Subcutaneous preadipocyte (primary cell): ENCODE results near the gene CD300E. TPM values are rescaled to one million over a fixed set of nuclear protein-coding genes. Genes with fewer than 3 reads are reported as not detected.

Experiments
- total RNA-seq: library from RNA; depleted of rRNA; stranded (reverse); fragments of >200 nt; gene quantifications from 2 replicates; pipeline ENCODE4 v1.2.3, GENCODE V29; 2012

The CD300E gene
- total RNA-seq = not detected in 2 replicates

DNA sequence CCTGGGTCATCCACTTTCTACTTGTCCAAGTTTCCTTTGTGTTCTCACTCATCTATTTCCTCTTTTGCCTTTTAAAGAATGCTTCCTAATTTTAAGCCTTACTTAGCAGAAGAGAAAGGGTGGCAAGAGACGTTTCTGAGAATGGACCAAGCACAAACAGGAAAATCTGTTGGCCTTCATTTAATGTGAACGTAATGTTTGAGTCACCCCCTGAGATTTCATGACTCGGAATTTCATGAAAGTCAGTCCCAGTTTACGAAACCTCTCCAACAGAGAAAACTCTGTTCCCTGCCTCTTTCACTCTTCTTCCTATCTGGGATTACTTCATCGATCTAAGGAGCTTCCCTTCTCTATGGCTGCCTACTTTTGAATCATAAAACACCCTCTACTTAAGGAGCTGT is at the start of gene CD300E:
Gene CD300E, minus strand, starts transcription at position 46 of the 401 bp plus-strand sequence. CDS start 117 bp downstream, outside the sequence.

DNA sequence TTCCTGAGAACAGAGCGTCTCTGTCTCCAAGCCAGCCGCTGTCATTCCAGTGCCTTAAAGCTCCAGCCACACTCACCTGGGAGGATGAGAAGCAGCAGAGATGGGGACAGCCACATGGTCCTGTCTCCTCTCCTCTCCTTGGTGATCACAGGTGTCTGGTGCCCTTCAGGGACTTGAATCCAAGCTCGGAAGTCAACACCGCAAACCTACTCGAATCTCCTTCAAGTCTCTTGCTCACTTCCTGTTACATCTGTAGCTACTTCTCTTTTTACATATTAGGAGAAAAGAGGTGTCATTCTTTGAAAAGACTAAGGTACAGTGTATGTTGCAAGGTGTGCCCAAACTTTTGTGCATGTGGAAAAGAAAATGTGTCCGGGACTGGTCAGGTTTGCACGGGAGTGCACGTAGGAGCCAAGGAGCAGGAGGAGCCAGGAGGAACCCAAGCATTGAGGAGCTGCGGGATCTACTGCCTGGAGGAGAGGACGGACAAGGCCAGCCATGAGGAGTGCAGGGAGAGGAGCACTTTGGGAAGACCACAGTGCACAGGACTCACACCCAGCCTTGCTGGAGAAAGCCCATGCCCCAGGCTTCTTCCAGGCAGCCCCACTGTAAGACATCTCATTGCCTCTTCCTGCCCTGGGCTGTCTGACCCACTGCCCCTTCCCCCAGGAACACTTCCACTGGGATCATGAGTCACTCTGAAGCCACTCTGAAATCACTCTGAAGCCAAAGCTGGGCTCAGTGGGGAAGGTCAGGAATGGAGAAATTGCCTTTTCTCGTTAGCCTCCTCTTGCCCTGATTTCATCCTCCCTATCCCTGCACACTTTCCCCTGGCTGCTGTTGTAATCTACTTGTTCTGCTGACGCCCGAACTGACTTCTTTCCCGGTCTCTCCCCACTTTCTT is 31.2 kb downstream of the CD300E start, which contains the start of gene CD300LD:
Gene CD300LD, minus strand, starts transcription at position 197 of the 904 bp plus-strand sequence. Its CDS starts 81 bp downstream, at position 116.

GRCh38 chr17:74567397-74567796 is 56.1 kb downstream of the CD300E start, which contains the start of gene CD300H:
CD300H (minus strand) TSS chr17:74567509.

Other genes with a start within 250 kb of the CD300E start
- 0.20 and 0.37 TPM in 2 replicates for gene GPRC5C, start 191.7 kb downstream of the CD300E start, total RNA-seq
- not detected in 2 replicates for gene CD300A, start 157.1 kb downstream of the CD300E start, total RNA-seq
- not detected in 2 replicates for gene CD300LB, start 92.3 kb downstream of the CD300E start, total RNA-seq
- not detected in 2 replicates for gene CD300C, start 77.6 kb downstream of the CD300E start, total RNA-seq
- not detected in 2 replicates for gene CD300H, start 56.2 kb downstream of the CD300E start, total RNA-seq
- gene CD300LD, start 31.5 kb downstream of the CD300E start, total RNA-seq = not detected in 2 replicates
- not detected in 2 replicates for gene CD300LF, start 89.2 kb upstream of the CD300E start, total RNA-seq
- gene RAB37, start 113.5 kb upstream of the CD300E start, total RNA-seq = under 0.01 and 0.20 TPM in 2 replicates
- gene NHERF1, start 124.9 kb upstream of the CD300E start, total RNA-seq = 12.1 and 22.7 TPM in 2 replicates
- gene NAT9, start 152.6 kb upstream of the CD300E start, total RNA-seq = 22.4 and 26.4 TPM in 2 replicates
- gene GRIN2C, start 236.1 kb upstream of the CD300E start, total RNA-seq = under 0.01 TPM in 1 of 2 replicates, not detected in the other
- gene FDXR, start 249.3 kb upstream of the CD300E start, total RNA-seq = 24.8 and 27.2 TPM in 2 replicates